Uterus (tissue), 4 donors: ENCODE results near the gene RNF168. TPM values are rescaled to one million over a fixed set of nuclear protein-coding genes. Genes with fewer than 3 reads are reported as not detected.
"Not testable (repeated sequence)": the region's sequence is repeated elsewhere in the genome, so short reads cannot be mapped to it uniquely, and the experiment has no call there.

Source experiments
- DNase-seq, 2 donors: peaks; one replicate each; pipeline ENCODE4 v3.0.0-alpha.2; 2019 to 2020
- H3K27ac ChIP-seq, 2 donors: fragments of 200-600 bp; sonication (generic); 1 replicate in 1 of 2; 2 replicates in 1 of 2; pipeline ENCODE4 v1.5.1; 2016 to 2018
- H3K27me3 ChIP-seq, 2 donors: fragments of 200-600 bp; sonication (generic); one replicate each; pipeline ENCODE4 v1.5.1; 2018 to 2019; ENCODE audit warnings: control low read depth in 1 of 2
- H3K36me3 ChIP-seq, 2 donors: fragments of 200-600 bp; sonication (generic); one replicate each; pipeline ENCODE4 v1.5.1; 2019; ENCODE audit warnings: control low read depth in 1 of 2
- H3K4me1 ChIP-seq, 2 donors: fragments of 200-600 bp; sonication (generic); one replicate each; pipeline ENCODE4 v1.5.1; 2018 to 2019; ENCODE audit warnings: control low read depth in 1 of 2
- H3K4me3 ChIP-seq, 2 donors: fragments of 200-600 bp; sonication (generic); 1 replicate in 1 of 2; 2 replicates in 1 of 2; pipeline ENCODE4 v1.5.1; 2018 to 2019; ENCODE audit warnings: mild to moderate bottlenecking in 1 of 2
- H3K9me3 ChIP-seq, 2 donors: fragments of 200-600 bp; sonication (generic); one replicate each; pipeline ENCODE4 v1.5.1; 2019; ENCODE audit warnings: control low read depth in 1 of 2
- POLR2A ChIP-seq, 2 donors: fragments of 450-650 bp; IDR thresholded peaks; one replicate each; pipeline ENCODE4 v1.6.1; 2016; ENCODE audit warnings: antibody characterized with exemption in 2 of 2, mild to moderate bottlenecking in 1 of 2, moderate library complexity in 1 of 2
- intact Hi-C: fragments of 100-400 bp; cut with DNase I; formaldehyde crosslinking; loops from one replicate; pipeline ENCODE4 v1.15.1; 2023; ENCODE audit warnings: low total_unique reads
- total RNA-seq, 4 donors: library from RNA; depleted of rRNA in 3 of 4; stranded (reverse); fragments of >200 nt in 3 of 4; gene quantifications; one replicate each; pipeline versions ENCODE4 v1.1.0 to v1.2.4, GENCODE V29; 2014 to 2023
- TF ChIP-seq, protein P1 (sequence below), 4 experiments: fragments of 200-600 bp in 2 of 4; fragments of 450-650 bp in 2 of 4; sonication (generic) in 2 of 4; IDR thresholded peaks; one replicate each; pipeline ENCODE4 v1.5.1; 2016 to 2019; ENCODE audit warnings: antibody characterized with exemption in 4 of 4, mild to moderate bottlenecking in 2 of 4, moderate library complexity in 1 of 4
- donor health status: DM: yes; HTN: yes; CAD: no.

The RNF168 gene
- total RNA-seq, result 10 to 100 TPM in 3 of 4 donors, 1 to 10 TPM in 1; 9.4 to 35.2 (median 18.6) TPM

DNA sequence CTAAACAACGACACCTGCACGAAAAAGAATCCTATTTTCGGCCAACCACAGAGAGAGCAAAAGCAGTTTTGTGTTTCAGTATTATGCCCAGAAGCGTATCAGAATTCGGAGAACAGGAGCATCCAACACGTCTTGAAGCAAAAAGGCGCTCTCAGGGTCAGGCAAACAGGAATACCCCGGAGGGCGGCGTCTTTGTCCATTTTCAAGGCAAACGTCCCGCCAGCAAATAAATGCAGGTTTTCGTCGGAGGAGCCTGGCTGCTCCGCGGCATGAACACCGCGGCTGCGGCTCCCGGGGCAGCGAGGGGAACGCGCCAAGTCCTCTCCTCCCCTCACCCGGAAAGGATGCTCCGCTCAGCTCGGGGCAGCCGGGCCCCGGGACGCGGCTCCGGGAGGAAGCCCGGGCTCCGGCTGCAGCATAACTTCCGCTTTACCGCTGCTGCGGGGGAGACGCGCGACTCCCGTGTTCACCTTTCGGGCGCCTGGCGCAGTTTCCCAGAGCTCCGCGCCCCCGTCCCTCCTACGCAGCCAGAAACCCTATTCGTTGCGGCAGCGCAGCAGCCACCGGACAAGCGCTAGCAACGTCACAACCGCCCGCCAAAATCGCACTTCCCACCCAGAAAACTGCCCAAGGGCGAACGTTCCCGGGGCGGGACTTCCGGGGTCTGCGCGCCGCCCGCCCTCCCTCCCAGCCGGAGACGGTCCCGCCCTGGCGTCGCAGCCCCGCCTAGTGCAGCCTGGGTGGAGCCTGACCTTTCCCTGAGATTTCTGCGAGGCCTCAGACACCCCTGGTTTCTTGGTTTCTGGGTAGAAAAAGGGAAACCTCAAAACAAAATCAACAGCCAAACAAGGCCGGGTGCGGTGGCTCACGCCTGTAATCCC lies at the start of gene RNF168:
Gene RNF168 (minus strand): TSS at position 573 of the 881 bp plus-strand sequence. CDS start 595 bp downstream, outside the sequence.
- intact Hi-C loops, result no loop called here
- H3K4me1 ChIP-seq, result no peaks in the 10 kb centered on the region
- no peaks in the 10 kb centered on the region for H3K9me3 ChIP-seq
- DNase-seq, result peak; percentile 94 to 95
- no peaks in the 10 kb centered on the region for H3K36me3 ChIP-seq
- H3K27me3 ChIP-seq, result no peaks in the 10 kb centered on the region
- peak within 1 kb of the TSS; percentile 91 to 99 for H3K27ac ChIP-seq
- peak within 1 kb of the TSS; percentile 77 to 98 for H3K4me3 ChIP-seq
- TF ChIP-seq, protein P1, sequence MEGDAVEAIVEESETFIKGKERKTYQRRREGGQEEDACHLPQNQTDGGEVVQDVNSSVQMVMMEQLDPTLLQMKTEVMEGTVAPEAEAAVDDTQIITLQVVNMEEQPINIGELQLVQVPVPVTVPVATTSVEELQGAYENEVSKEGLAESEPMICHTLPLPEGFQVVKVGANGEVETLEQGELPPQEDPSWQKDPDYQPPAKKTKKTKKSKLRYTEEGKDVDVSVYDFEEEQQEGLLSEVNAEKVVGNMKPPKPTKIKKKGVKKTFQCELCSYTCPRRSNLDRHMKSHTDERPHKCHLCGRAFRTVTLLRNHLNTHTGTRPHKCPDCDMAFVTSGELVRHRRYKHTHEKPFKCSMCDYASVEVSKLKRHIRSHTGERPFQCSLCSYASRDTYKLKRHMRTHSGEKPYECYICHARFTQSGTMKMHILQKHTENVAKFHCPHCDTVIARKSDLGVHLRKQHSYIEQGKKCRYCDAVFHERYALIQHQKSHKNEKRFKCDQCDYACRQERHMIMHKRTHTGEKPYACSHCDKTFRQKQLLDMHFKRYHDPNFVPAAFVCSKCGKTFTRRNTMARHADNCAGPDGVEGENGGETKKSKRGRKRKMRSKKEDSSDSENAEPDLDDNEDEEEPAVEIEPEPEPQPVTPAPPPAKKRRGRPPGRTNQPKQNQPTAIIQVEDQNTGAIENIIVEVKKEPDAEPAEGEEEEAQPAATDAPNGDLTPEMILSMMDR (IDR thresholded peaks at IDR 0.05), result peak in 2 of 4 experiments; percentile 5 to 35
- TF ChIP-seq POLR2A (IDR thresholded peaks at IDR 0.05), result peak; percentile 78 to 92

- H3K27ac ChIP-seq, result no peak overlapping the region
- no peak for DNase-seq
- no peak overlapping the region for H3K4me3 ChIP-seq
- no peaks in the 10 kb centered on the region for H3K9me3 ChIP-seq
- H3K36me3 ChIP-seq, result no peaks in the 10 kb centered on the region
- H3K27me3 ChIP-seq, result no peaks in the 10 kb centered on the region
- no peaks in the 10 kb centered on the region for H3K4me1 ChIP-seq
- intact Hi-C loops, result no loop called here
- TF ChIP-seq, protein P1 (IDR thresholded peaks at IDR 0.05), result no peak
- no peak for TF ChIP-seq POLR2A (IDR thresholded peaks at IDR 0.05)
Observed at GRCh38 chr3:196552253-196552652, 48.7 kb upstream of the RNF168 start.

GRCh38 chr3:196550172-196550571 lies 46.6 kb upstream of the RNF168 start:
- H3K9me3 ChIP-seq, H3K27ac ChIP-seq, intact Hi-C loops, H3K4me1 ChIP-seq, DNase-seq, H3K27me3 ChIP-seq, H3K4me3 ChIP-seq, H3K36me3 ChIP-seq: not testable (repeated sequence)

GRCh38 chr3:196549312-196549711 lies 45.7 kb upstream of the RNF168 start:
- DNase-seq, H3K4me3 ChIP-seq, intact Hi-C loops, H3K9me3 ChIP-seq, H3K4me1 ChIP-seq, H3K36me3 ChIP-seq, H3K27me3 ChIP-seq, H3K27ac ChIP-seq: not testable (repeated sequence)

DNA sequence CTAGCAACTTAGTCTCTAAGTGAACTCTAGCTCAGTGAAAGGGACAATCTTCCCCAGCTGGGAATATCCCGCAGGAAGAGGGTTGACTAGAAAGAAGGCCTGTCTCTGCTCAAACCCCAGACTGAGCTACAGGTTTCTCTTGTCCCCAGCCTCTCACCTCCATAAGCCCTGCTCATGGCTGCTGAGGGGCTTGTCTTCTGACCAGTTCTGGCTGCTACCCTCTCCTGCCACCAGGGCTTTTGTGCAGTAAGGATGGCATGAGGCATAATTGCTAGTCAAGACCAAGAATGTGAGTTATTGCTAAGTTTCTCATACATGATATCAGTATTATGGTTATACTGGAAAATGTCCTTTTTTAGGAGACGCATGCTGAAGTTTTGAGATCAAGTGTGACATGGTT lies 43.5 kb upstream of the RNF168 start:
- Histone ChIP-seq H3K27me3 (no peaks in the 10 kb centered on the region), H3K4me1 (no peaks in the 10 kb centered on the region), H3K4me3 (no peak overlapping the region), H3K36me3 (no peaks in the 10 kb centered on the region), H3K27ac (no peak overlapping the region), H3K9me3 (no peaks in the 10 kb centered on the region)
- TF ChIP-seq, protein P1 (IDR thresholded peaks at IDR 0.05), result no peak
- no peak for TF ChIP-seq POLR2A (IDR thresholded peaks at IDR 0.05)
- intact Hi-C loops, result no loop called here
- DNase-seq, result no peak

GRCh38 chr3:196546537-196546936 lies 43.0 kb upstream of the RNF168 start:
- no peaks in the 10 kb centered on the region for H3K4me1 ChIP-seq
- no peaks in the 10 kb centered on the region for H3K9me3 ChIP-seq
- no peak for TF ChIP-seq POLR2A (IDR thresholded peaks at IDR 0.05)
- TF ChIP-seq, protein P1 (IDR thresholded peaks at IDR 0.05), result no peak
- no peak overlapping the region for H3K27ac ChIP-seq
- H3K36me3 ChIP-seq, result no peaks in the 10 kb centered on the region
- no peak for DNase-seq
- H3K27me3 ChIP-seq, result no peaks in the 10 kb centered on the region
- intact Hi-C loops, result no loop called here
- no peak overlapping the region for H3K4me3 ChIP-seq
